NCI-H82 treated with DMSO at 0.1 percent for 48 hours (cell line): ENCODE measurements around the gene UQCRQ.
"Not testable (repeated sequence)": the region's sequence is repeated elsewhere in the genome, so short reads cannot be mapped to it uniquely, and the experiment has no call there.

Source experiments
- DNase-seq: peaks from one replicate; lab custom pipeline; 2025; ENCODE audit not compliant: unreplicated experiment; lab: John Stamatoyannopoulos, UW

The UQCRQ gene

DNA sequence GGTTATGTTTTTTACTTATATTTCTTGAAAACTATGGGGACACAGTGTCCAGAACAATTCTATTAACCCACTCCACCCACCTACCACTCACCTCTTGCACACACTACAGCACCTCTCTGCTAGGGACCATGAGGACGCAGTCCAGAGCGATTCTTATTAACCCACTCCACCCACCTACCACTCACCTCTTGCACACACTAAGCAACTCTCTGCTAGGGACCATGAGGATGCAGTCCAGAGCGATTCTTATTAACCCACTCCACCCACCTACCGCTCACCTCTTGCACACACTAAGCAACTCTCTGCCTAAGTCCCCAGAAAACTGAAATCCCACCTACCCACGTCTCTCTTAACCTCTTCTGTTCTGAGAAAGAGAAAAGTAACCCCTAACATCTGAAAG is 33.8 kb upstream of the UQCRQ start:
- DNase-seq, result no peak

DNA sequence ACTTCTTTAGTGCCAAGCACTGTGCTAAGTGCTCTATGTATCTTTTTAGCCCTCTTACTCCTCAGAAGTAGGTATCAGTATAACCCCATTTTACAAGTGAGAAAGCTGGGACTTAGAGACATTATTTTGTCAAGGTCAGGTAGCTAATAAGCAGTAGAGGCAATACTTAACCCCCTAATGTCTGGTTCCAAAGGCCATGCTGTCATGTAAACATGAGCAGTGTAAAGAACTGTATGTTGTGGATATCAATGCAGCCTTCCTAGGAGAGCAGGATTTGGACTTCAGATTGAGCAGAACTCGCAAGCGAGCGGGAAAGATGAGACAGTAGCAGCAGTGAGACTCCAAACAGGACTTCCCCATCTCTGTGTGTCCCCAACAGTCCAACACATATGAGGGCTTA is 32.4 kb upstream of the UQCRQ start:
- DNase-seq, result no peak

DNA sequence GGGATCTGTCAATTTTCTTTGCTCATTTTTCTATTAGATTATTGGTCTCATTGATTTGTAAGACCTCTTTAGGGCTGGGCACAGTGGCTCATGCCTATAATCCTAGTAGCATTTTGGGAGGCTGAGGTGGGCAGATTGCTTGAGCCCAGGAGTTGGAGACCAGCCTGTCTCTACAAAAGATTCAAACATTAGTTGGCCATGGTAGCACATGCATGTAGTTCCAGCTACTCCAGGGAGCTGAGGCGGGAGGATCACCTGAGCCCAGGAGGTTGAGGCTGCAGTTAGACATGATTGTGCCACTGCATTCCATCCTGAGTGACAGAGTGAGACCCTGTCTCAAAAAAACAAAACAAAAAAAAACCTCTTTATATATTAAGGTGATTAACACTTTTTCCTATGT is 29.6 kb upstream of the UQCRQ start:
- DNase-seq, result no peak

DNA sequence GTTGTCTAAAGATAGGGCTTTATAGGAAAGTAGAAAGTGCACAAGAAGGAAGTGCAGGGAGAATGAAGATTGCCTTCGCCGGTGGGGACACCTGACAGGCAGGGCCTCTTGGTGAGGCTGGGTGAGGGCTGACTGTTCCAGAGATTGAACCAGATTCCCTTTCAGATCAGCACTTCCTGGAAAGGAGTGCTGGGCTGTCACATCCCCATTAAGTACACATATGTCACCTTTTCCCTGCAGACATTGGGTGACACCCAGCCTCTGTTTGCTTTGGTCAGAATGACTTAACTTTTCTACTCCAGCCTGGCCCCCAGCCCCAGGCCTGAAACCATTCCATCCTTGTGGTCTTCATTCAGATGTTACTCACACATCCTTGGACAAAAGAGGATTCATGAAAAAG is 28.6 kb upstream of the UQCRQ start:
- DNase-seq, result no peak

DNA sequence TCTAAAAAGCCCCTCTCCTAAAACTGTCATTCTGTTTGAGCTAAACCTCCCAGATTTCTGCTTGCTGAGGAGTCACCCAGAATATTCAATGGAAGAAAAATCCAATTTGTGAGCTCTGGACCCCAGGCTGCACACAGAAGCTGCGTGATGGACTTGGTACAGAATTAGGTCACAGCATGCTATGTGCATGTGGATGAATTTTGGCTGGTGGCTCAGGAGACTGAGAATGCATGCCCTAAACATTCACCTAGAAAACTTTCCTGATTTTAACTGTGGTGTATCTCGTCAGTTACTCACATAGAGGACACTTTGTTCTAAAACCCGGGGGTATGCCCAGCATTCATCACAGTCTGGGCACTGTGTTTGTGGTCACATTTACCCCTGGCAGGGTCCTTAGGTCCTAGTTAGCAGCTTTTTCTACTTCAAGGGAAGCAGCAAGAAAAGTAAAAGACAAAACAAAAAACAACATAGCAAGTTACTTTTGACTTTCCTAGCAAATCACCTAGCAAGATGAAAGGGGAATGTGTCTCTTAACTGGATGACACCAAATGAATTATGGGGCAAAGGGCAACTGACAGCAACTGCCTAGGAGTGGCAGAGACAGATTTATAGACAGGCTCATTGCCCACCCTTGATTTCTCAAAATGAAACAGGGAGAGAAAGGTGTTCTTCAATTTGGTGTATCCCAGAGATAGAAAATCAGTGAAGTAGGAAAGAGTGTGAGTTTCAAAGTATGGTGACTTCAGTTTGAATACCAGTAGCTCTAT is 27.7 kb upstream of the UQCRQ start:
- DNase-seq, result no peak

DNA sequence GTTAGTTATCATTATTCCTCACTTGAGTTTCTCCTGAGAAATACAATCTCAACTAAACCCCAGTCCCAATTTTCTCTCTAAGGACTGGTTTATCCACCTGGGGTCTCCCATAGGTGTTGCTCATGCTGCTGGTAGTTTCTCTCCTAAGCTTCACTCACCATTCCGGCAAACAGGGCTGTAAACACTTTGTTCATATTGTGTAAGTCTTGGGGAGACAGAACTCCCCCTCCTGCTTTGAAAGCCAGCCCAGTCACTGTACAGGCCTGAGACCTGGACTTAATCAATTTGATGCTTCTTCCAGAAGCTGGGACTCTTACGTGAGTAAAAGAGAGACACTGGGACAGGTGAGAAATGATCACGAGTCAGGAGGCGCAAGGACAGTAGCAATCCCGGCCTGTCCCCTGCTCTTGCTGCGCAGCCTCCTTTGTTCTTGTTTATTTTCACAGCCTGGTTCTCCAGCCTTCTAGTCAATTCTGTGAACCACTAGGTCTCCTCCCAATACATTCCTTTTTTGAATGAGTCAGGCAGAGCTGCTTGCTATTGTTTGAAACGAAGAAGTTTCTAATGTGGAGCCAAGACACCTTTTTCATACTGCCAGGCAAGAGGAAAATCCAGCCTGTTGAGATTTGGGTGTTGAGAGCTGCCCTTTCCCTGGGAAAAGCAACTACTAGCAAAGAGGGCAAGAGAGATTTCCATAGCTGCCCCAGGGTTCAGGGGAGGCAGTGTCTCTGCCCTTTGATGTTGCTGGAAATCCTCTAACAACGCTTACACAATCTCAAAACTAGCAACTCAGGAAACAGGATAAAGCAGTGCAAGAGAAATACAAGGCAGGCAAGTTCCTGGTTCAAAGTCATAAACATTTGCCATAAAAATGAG is 26.8 kb upstream of the UQCRQ start:
- DNase-seq, result no peak

DNA sequence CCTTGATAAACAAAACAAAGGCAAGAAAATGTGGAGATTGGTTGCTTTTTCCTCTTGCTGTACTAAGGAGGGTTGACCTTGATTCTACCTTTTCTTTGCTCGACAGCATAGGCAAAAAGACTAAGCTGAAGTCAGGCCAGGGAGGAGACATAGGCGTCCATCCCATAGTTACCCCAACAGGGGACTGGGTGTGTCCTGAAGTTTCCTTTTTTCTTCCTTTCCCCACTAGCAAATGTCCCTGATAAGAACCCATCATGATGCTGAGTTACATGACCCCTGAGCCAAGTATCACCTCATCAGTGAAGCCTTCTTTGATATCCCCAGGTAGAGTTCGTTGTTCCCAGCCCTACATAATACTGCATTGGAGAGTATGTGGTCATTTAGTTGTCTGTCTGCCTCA is 26.1 kb upstream of the UQCRQ start:
- no peak for DNase-seq

DNA sequence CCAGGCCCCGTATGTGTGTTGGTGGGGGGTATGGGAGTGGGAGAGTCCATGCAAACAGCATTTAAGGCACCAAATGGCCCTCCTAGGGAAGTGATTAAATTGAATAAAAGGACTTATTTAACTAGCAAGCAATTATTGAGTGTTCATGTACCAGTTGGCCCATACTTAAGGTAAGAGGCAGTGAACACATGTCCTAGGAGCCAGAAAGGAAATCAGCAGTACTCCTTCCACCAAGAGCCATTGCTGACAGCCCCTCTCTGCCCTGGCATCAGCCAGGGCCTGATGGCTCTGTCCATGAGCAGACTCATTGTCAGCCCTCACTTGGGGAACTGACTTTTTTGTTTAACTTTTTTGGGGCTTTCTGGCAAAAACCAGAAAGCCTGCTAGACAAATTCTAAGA is 25.5 kb upstream of the UQCRQ start:
- DNase-seq, result no peak

DNA sequence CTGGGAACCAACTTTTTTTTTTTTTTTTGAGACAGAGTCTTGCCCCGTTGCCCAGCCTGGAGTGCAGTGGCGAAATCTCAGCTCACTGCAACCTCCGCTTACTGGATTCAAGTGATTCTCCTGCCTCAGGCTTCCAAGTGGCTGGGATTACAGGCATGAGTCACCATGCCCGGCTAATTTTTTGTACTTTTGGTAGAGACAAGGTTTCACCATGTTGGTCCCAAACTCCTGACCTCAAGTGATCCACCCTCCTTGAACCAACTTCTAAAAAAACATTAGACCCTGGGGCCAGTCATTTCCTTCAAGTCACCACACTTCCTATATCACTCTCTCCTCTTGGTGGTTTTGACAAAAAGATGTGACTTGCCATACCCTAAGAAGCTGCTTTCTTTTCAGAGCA is 25.1 kb upstream of the UQCRQ start:
- no peak for DNase-seq

DNA sequence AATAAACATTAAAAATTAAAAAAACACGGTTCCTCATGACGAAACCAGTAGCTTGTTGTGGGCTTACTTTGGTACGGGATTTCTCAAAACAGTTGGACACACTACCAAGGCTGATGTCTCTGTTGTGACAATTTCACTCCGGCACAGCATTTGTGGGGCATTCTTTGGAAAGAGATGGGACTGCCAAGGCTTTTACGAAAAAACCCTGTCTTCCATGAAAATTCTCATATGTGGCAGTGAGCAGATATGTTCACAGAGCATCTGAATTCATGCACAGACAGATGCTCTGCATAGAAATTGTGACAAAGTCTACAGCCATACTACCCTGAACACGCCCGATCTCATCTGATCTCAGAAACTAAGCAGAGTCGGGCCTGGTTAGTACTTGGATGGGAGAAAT is 18.2 kb upstream of the UQCRQ start:
- no peak for DNase-seq

DNA sequence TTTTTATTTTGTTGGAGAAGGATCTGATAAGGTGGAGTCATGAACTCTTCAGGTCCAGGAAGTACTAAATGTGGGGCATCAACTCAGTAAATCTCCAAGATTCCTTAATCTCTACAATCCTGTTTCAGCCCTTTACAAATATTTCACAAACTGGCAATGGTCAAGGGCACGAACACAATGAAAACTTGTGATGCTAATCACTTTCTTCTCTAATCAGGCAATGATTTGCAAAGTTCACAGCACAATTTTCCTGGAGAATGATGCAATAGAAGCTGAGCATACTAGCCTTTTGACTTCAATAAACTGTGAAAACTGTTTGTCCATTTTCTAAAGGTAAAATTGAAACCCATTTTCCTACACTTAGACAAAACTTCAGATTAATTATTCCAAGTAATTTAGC is 17.1 kb upstream of the UQCRQ start:
- DNase-seq, result no peak

DNA sequence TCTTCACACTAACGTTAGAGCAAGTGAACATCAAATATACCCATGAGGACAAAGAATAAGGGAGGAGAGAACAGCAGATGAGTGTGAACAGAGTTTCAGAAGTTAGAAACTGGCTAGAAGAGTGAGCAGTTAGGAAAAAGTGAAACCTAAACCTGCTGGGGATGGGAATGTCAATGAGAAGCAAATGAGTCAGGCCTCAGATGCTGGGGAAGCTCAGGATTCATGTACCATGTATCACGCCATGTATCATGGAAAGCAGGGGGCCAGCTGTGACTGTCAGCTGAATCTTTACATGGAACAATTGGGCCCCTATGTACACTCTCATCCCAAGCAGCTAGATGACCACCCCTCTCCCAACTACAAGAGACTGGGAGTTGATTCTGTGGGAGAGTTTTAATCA is 16.4 kb upstream of the UQCRQ start:
- DNase-seq, result no peak

DNA sequence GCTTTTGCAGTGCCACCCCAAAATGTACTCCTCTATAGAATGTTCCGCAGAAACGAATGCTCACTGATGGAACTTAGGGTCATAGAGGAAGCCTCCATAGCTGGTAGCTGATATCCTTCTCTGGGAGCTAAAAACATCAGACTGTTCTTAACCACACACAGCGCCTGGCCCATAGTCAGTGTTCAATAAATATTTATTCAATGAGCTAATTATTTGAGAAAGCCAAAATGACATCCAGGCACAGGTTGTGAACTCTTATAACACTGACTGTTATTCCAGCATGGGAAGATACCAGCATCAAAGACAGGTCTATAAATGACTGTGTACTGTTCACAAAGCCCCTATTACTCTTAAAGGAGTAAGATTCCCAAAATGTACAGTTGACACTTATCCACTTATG is 13.1 kb upstream of the UQCRQ start:
- DNase-seq, result no peak

DNA sequence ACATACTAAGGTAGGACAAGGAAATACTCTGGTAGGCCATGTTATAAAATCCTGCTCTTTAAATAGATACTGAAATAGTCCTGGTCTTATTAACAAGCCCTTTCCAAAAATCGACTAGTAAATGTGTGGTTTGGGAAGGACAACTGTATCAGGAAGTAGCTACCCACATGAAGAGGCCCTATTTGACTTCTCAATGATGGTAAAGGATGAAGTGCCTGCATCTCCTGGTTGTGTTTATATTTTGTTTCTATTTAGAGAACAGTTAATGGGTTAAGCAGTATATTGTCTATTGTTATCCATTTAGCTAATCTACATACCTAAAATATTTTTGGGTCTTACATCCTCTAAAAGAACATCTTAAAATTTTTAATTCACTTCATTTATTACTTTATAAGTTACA is 12.7 kb upstream of the UQCRQ start:
- no peak for DNase-seq

DNA sequence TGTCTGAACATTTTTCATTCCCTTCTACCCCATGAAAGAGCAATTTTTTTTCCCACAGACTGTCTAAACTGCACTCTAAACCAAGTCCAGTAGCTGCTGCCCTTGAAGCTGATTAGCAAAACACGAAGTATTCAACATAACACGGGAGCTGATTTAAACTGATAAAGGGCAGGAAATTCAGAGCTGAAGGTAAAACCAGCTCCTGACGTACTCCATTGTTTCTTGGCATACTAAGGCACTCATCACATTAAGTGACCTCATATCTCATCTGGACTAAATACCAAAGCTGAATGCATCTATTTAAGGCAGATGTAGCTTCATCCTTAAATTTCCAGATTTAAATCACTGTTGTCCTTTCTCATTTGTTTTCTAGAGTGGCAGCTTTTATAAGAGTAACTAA is 12.1 kb upstream of the UQCRQ start:
- DNase-seq, result no peak

DNA sequence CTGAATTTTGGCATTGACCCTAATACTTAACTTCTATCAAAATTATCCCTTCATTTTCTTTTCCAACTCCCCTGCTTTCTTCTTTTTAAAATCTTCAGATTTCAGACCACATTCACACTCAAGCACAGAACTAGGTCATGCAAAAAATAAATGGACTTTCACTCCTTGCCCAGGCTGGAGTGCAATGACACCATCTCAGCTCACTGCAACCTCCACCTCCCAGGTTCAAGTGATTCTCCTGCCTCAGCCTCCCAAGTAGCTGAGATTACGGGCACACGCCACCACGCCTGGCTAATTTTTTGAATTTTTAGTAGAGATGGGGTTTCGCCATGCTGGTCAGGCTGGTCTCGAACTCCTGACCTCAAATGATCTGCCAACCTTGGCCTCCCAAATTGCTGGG is 11.4 kb upstream of the UQCRQ start:
- DNase-seq, result not testable (repeated sequence)

DNA sequence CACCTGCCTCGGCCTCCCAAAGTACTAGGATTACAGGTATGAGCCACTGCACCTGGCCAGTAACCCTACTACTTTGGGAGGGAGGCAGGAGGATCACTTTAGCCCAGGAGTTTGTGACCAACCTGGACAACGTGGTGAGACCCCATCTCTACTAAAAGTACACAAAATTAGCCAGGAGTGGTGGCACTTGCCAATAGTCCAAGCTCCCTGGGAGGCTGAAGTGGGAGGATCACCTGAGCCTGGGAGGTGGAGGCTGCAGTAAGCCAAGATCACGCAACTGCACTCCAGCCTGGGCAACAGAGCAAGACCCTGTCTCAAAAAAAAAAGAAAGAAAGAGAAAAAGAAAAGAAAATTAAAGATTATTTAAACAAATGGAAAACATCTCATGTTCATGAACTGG is 10.4 kb upstream of the UQCRQ start:
- DNase-seq, result no peak

DNA sequence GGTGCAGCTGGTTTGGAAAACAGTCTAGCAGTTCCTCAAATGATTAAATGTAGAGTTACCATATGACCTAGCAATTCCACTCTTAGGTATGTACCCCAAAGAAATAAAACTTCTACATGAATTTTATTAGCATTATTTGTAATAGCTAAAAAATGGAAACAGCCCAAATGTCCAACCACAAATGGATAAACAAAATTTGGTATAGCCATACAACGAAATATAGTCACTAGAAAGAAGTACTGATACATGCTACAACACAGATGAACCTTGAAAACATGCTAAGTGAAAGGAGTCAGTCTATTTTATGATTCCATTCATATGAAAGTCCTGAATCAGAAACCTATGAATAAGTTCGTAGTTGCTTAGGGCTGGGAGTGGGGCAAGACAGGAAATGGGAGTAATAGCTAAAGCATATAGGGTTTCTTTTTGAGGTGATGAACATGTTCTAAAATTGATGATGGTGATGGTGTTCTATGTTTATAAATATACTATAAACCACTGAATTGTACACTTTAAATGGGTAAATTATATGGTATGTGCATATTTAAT is 6.5 kb upstream of the UQCRQ start:
- no peak for DNase-seq

DNA sequence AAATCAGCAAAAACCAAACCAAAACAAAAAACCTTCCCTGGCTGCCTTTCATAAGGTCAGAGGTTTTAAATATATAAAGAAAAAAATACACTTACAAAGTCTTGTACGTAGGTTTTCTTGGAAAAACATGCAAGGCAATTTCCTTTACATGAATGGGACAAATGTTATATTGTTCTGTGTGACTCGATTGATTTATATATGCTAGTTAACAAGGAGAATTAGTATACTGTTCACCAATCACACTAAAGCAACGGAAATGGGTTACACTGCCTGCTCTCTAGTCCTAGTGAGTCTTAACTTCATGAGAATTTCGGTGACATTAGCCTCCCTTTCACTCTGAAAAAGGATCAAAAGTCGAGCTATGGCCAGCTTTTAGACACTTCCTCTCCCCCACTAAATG is 5.7 kb upstream of the UQCRQ start:
- no peak for DNase-seq

DNA sequence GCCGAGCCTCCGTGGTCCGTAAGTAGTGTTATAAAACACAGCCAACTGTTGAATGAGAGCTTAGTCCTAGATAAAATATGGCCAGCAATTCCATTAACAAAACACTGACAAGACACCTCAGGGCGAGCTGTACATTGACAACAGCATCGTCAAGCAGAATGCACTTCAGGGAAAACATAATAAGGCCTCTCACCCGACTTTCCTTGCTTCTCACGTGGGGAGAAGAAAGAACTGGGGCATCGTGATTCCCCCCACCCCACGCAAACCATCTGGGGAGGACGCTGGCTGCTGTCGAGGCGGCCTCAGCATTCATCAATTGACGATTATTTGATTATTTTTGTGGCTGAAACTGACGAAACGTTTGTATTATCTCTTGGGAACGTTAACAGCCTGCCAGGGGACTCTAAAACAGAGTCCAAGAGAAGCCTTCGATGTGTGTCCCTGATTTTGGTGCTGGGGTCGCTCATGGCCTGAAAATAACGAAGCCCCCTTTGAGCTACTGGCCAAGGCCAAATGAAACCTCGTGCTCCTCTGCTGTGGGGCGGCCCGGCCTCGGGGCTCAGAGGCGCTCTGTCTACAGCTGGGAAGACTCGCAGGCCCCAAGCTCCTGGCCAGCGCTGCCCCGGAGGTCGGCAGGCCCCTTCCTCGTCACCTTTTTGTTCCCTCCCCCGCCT is 637 bp upstream of the UQCRQ start:
- DNase-seq, result no peak

DNA sequence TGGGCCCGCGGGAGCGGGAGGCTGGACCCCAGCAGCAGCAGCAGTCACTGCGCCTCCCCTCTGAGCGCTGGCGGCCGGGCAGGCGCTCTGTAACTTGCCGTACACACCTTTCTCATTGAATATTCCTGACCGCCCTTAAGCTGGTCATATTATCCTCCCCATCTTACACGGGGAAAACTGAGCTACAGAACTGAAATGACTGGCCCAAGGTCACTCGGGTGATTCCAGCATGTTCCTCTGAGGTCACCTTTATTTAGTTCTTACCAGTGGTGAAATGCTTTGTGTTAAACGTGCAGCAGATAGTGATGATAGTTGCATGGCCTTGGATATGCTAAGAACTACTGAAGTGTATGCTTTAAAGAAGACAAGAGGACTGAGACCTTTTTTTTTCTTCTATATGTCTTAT is 607 bp downstream of the UQCRQ start:
- no peak for DNase-seq

DNA sequence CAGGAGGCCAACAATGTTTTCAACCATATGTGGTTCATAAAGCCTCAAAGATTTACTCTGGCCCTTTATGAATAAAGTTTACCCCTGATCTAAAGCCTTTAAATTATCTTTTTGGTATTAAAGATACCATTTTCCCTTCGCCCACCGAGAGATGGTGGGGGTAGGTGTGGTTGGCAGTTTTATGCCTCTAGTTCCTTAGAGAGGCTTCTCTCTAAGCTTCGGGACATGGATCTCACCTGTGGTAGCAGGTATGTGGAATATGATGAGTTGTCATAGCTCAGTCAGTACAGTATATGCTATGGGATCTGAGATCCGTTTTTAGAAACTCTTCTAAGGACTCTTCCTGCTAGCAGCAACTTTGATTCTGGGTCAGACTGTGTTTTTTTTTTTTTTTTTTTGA is 2.3 kb downstream of the UQCRQ start:
- no peak for DNase-seq
